ENCODE data around the gene MTRF1L.

DNA sequence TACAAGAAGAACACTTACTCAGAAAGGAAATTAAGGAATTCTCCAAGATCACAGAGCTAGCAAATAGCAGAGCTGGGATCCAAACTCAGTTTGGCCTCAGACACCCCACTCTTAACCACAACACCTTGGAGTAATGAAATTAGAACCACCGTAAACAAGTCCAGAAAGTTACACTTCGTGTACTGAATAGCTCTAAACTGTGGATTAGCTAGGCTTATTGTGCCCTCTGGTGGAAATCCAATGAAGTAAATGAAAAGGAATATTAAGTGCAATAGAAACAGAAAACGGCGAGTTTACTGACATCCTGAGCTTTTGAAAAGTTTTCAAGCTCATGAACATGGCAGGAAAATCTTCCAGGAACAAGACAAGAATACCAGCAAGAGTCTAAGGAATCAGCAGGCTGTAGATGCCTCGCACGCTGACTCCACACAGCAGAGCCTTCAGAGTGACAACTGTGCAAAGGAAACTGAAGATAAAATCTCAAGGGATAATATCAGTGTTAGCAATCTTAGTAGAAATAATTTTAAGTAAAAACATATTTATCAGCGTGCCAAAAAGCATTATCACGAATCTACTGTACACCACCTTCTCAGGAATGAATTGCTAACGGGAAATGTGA is 54.2 kb downstream of the MTRF1L start:
- TF ChIP-seq EZH2 (IDR thresholded peaks at IDR 0.05) (no peak), POLR2AphosphoS5 (IDR thresholded peaks at IDR 0.05; ENCODE audit: borderline replicate concordance, low read depth, low read length) (no peak)
